HG03460 (cell line): ENCODE measurements around the gene UBR2.

Experiments used
- ATAC-seq: cut with Tn5 transposase; IDR thresholded peaks from one replicate; pipeline ENCODE4 v1.9.1; 2021; ENCODE audit not compliant: unreplicated experiment

UBR2 gene

GRCh38 chr6:42563697-42564505 is at the start of gene UBR2:
UBR2 (plus strand) TSS chr6:42564029; CDS start chr6:42564320, 291 bp downstream.
- peak; percentile 93 for ATAC-seq

- no peak for ATAC-seq
These were observed 49.1 kb upstream of the UBR2 start for GRCh38 chr6:42514745-42515144.

GRCh38 chr6:42519779-42520178 is 44.0 kb upstream of the UBR2 start:
- no peak for ATAC-seq

GRCh38 chr6:42520786-42521607 is 42.8 kb upstream of the UBR2 start:
- ATAC-seq, result peak; percentile 57

- ATAC-seq, result no peak
These were observed 41.8 kb upstream of the UBR2 start for GRCh38 chr6:42522036-42522435.

GRCh38 chr6:42522942-42523814 is 40.7 kb upstream of the UBR2 start:
- ATAC-seq, result no peak

- no peak for ATAC-seq
These were observed 38.6 kb upstream of the UBR2 start for GRCh38 chr6:42525206-42525605.

GRCh38 chr6:42526616-42527015 is 37.2 kb upstream of the UBR2 start:
- no peak for ATAC-seq

- ATAC-seq, result no peak
These were observed 36.6 kb upstream of the UBR2 start for GRCh38 chr6:42527204-42527603.

GRCh38 chr6:42530296-42530695 is 33.5 kb upstream of the UBR2 start:
- ATAC-seq, result no peak

GRCh38 chr6:42530751-42531150 is 33.1 kb upstream of the UBR2 start:
- no peak for ATAC-seq

- ATAC-seq, result no peak
These were observed 31.7 kb upstream of the UBR2 start for GRCh38 chr6:42532038-42532669.

- no peak for ATAC-seq
These were observed 30.0 kb upstream of the UBR2 start for GRCh38 chr6:42533794-42534193.

GRCh38 chr6:42537536-42537935 is 26.3 kb upstream of the UBR2 start:
- no peak for ATAC-seq

- no peak for ATAC-seq
These were observed 24.7 kb upstream of the UBR2 start for GRCh38 chr6:42539135-42539534.

- no peak for ATAC-seq
These were observed 18.5 kb upstream of the UBR2 start for GRCh38 chr6:42545226-42545773.

GRCh38 chr6:42547407-42548329 is 16.2 kb upstream of the UBR2 start:
- ATAC-seq, result peak; percentile 86

GRCh38 chr6:42550277-42550676 is 13.6 kb upstream of the UBR2 start:
- ATAC-seq, result no peak

- no peak for ATAC-seq
These were observed 12.6 kb upstream of the UBR2 start for GRCh38 chr6:42551217-42551616.
